GM12874 (cell line): ENCODE results near the gene THSD4.

ENCODE experiments used
- CTCF ChIP-seq: IDR thresholded peaks from 2 replicates; pipeline ENCODE4 v1.5.1; 2011; ENCODE audit warnings: low read depth, mild to moderate bottlenecking, control low read depth, low read length, moderate library complexity; ENCODE audit not compliant: insufficient read depth

Gene THSD4

DNA sequence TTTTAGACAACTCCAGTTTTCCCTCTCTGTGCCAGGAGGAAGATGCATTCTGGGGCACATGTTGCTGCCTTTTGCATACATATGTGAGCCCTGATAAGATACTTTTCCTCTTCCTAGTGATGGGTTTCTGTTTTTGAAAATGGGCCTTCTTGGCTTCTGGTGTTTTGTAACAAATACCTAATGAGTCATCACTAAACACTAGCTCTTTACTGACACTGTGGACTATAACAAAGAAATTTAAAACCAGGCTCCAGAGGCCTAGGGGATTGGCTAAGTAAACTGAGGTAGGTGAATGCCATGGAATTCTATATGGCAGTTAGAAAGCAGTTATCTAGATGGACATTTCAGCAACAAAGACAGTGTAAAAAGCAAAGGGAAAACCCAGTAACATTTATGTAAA, 601.7 kb downstream of the THSD4 start:
- TF ChIP-seq CTCF = no peak

DNA sequence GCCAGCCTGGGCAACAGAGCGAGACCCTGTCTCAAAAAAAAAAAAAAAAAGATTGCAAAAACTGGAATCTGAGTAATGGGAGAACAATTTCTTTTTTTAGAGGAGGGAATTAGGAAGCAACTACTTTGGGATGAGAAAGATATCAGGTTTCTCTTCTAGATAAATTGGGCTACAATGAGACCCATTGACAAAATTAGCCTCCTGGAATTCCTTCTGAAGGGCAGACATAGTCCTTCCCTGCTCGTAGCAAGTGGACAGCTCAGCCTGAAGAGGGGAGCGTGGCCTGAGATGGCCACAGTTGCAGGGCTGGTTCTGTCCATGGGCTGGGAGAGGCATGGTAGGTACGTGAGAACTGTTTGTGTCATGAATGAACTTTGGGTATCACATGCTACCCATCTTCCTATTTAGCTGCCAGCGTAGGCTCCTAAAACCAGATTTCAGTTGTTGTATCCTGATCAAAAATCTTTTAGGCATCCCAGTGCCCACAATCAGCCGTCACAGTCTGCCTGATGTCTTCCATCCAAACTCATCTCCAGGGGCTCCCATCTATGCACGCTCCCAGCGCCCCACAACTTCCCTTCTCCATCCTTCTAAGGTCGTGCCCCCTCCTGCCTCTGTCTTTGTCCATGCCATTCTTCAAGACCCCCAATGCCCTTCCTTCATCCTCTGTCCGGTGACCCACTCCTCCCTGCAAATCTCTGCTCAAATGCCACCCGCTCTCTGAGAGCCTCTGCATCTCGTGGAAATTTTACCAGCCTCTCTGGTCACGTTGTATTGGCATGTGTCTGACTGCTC, 603.0 kb downstream of the THSD4 start:
- TF ChIP-seq CTCF = no peak

DNA sequence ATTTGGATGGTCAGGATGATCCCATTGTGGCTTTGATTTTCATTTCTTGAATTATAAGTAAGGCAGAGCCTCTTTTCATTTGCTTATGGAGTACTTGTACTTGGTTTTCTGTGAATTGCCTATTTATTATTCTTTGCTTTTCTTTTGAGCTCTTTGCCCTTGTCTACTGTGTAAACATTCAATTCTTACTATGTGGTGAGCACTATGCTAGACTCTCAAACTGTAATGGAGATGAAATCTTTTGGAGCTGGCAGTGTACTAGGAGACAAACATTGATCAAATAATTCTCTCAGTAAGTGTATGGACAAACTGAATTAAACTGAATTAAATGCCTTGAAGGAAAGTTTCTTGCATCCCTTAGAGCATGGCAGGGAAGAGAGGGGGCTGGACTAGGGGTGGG, 608.1 kb downstream of the THSD4 start:
- TF ChIP-seq CTCF = no peak

- no peak for TF ChIP-seq CTCF
These were observed 613.6 kb downstream of the THSD4 start for GRCh38 chr15:71728881-71729280.

DNA sequence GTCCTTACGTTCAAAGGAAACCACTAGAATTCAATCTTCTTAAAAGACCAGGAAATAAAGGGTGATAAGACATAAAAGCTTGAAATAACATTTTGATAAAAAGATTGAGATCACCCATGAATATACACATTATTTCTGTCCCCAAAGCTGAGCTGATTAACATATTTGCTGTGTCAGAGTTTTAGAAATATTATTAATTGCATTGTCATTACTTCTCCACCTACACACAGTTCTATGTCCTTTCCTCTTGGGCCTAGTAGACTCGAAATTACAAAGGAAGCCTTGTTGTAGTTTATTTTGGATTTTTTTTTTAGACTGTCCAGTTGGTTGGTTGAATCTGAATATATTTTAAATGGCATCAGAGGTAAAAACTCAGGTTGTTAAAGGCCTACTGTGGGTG, 614.0 kb downstream of the THSD4 start:
- no peak for TF ChIP-seq CTCF

GRCh38 chr15:71730277-71731144, 615.2 kb downstream of the THSD4 start:
- peak; percentile 75 for TF ChIP-seq CTCF

GRCh38 chr15:71732636-71733035, 617.4 kb downstream of the THSD4 start:
- TF ChIP-seq CTCF = no peak
